Gastroesophageal sphincter (tissue), 3 donors: ENCODE data around the gene DNAH9.

Experiments
- CTCF ChIP-seq, 4 experiments: fragments of 200-600 bp in 2 of 4; fragments of 450-650 bp in 2 of 4; sonication (generic) in 1 of 4; IDR thresholded peaks; one replicate each; pipeline ENCODE4 v1.5.1; 2017 to 2019; ENCODE audit warnings: antibody characterized with exemption in 4 of 4, mild to moderate bottlenecking in 2 of 4, moderate library complexity in 2 of 4
- POLR2AphosphoS5 ChIP-seq: sonication (generic); formaldehyde crosslinking; IDR thresholded peaks from one replicate; pipeline ENCODE4 v1.6.1; 2017; ENCODE audit warnings: antibody characterized with exemption

GRCh38 chr17:11700668-11701067, 102.4 kb downstream of the DNAH9 start:
- TF ChIP-seq CTCF (IDR thresholded peaks at IDR 0.05): no peak
- no peak for TF ChIP-seq POLR2AphosphoS5
